HG03196 (cell line): ENCODE measurements around the gene POC5.
"Not testable (repeated sequence)": the region's sequence is repeated elsewhere in the genome, so short reads cannot be mapped to it uniquely, and the experiment has no call there.

Experiments
- ATAC-seq: cut with Tn5 transposase; IDR thresholded peaks from one replicate; pipeline ENCODE4 v1.9.1; 2021; ENCODE audit not compliant: unreplicated experiment

The POC5 gene

DNA sequence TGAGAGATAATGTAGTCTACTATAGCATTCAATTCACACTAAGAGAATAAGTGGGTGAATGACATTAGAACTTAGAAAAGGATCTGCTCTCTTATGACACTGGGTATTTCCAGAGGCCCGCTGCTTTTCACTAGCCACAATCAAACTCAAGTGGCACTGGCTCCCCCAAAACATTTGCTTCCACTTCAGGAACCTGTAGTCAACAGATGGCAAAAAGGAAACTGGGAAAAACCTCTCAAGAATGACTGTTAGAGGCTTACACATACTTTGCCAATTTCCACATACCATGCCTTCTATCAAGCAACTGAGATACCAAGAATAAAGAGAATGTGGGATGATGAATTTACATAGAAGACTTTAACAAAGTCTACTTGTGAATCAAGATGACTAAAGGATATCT, 11.2 kb downstream of the POC5 start:
- ATAC-seq: no peak

DNA sequence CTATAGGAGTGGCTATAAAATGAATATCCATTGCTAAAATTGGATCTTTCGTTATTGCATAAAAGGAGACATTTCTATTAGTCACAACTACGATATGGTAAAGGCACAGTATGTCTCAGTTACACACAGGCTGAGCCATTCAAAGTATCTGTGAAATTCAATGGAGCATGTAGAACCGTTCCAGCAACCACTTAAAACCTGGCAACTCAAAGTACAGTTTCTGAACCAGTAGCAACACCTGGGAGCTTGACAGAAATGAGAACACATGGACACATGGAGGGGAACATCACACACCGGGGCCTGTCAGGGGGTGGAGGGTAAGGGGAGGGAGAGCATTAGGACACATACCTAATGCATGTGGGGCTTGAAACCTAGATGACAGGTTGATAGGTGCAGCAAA, 15.4 kb downstream of the POC5 start:
- ATAC-seq: no peak

DNA sequence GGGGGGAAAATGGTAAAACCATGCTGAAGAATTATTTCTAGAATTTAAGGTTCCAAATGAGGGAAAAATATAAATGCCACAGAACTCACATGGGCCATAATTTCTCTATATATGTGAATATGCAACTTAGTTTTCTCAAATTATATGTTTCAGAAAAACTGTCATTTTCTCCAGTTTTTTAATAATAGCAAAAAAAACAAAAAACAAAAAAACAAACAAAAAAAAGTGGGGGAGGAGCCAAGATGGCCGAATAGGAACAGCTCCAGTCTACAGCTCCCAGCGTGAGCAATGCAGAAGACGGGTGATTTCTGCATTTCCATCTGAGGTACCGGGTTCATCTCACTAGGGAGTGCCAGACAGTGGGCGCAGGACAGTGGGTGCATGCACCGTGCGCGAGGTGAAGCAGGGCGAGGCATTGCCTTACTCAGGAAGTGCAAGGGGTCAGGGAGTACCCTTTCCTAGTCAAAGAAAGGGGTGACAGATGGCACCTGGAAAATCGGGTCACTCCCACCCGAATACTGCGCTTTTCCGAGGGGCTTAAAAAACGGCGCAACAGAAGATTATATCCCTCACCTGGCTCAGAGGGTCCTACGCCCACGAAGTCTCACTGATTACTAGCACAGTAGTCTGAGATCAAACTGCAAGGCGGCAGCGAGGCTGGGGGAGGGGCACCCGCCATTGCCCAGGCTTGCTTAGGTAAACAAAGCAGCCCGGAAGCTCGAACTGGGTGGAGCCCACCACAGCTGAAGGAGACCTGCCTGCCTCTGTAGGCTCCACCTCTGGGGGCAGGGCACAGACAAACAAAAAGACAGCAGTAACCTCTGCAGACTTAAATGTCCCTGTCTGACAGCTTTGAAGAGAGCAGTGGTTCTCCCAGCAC, 21.5 kb downstream of the POC5 start:
- not testable (repeated sequence) for ATAC-seq

DNA sequence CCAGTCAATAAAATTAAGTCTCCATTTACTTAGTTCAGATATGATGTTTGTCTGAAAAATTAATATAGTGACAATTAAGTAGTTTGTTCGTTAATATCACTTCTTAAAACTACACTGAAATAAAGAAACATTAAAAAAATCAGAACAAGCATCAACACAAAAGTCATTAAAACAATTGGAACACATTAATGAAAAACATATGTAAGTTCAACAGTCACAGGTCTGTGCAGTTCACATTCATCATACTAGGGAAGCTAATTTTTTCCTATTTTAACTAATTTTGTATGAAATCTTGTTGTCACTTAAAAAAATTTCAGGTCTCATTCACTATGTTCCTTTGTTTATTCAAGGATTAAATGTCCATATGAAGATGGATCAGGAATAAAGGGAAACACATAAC, 22.5 kb downstream of the POC5 start:
- no peak for ATAC-seq

DNA sequence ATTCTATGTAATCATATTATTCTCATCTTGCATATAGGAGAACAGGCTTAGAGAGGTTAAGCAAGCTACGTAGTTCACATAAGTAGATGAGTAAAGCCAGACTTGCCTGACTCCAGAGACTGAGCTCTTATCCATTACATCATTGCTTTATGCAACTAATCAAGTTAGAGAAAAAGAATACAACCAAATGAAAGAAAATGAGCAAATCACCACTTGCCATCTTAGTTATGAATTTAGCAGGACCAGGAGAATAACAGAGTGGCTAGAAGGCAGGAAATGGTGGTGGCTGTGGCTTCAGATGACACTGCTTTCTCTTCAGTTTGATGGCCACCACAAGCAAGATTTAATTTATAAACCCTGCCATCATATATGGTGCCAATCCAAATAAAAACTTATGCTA, 26.6 kb downstream of the POC5 start:
- ATAC-seq: no peak

DNA sequence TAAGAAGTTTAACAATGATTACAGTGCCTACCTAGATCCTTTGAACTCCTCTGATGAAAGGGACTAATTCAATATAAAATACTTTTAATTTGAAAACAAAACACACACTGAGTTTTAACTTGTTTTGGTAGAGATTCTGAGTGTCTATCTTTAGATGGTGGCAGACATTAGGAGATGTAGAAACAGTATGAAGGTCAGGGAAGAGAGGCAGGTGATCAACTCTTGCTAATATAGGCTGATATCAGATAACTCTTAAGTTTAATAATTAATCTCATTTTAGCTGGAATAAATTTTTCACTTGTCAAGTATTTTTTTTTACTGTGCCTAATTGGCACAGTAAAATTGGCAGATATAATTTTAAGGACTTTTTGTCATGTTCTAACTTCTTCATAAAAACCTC, 30.8 kb downstream of the POC5 start:
- ATAC-seq: no peak

DNA sequence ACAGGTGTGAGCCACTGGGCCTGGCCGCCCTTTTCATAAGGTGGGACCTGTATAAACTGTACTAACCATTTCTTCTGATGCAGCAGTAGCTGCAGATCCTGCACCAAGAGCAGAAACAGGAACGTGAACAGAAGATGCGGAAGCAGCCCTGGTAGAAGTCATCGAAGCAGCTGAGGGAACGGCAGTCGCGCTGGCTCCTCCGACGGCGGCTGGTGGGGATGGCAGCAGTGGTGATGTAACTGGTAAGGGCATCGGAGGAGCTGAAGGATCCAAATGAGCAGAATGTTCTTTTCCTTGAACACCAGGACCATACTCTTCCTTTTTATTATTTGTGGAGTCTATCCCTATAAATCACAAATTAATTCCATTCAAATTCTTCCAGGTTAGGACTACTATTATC, 32.1 kb downstream of the POC5 start:
- no peak for ATAC-seq

DNA sequence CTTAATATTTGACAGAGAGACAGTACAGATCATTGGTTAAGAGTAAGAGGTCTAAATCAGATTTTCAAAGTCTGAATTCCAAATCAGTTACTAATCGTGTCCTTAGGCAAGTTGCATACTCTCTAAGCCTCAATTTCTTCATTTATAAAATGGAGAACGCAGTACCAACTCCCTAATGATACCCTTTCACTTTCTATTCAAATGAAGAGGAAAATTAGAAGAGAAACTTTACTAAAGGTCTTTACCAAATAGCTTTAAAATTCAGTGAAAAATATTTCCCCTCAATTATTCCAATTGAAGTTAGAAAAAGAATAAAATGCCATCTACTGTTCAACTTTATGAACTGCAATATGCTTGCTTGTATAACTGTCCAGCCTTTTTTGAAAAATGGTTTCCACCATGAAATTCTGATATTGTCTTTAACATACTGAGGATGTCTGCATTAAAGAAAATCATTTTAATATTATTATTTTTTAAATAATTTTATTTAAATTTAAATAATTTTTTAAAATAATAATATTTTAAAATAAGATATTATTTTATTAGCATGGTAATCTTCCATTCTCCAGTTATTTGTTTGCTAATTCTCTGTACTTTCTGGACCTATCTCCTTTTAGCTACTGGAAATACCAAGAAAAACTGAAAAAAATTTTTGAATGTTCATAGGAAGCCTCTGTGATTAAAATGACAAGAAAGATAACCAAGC, 36.0 kb downstream of the POC5 start:
- ATAC-seq: no peak

DNA sequence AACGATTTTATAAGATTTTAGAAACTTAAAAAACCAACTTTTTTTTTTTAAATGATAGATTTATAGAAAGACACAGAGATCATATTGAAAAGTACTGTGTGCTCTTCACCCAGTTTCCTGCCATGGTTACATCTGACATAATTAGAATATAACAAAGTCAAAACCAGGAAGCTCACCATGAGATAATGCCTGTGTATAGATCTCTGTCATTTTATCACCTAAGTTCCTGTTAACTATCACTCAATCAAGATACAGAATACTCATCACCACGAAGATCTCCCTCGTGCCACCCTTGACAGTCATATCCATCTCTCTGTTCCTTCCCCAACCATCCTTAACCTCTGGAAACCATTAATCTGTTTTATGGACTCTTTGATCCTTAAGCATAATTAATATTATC, 39.1 kb downstream of the POC5 start:
- ATAC-seq: no peak

DNA sequence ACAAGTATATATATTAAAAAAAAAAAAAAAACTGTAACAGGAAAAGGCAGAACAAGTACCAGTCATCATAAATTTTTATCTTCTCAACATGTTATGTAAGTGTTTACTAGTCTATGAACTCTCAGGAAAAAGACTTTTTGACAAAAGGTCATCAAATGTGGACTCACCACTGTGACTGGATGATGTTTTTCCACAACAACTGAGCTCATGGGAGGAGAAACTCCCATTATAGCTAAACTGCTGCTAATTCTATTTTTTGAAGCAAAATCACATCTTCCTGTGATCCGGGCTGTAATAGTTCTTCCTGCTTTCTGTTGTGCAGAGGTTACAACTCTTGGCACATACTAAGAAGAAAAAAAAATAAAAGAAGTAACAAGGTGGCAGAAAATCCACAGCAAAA, 39.6 kb downstream of the POC5 start:
- ATAC-seq: no peak

DNA sequence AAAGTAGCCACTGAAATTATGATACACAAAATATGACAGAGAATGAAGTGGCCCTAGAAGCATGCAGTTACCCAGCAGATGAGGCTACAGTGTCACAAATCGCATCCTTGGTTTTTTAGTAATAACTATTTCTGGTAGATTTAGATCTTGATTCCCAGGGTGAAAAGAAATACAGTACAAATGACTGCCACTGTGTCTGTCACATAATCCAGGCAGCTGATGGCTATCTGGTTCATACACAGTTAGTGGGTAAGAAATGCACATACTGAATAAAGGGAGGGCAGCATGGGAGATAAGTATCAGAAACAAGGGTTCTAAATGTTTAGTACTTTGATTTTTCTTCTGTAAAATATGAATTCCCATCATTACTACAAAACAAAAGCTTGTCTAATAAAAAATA, 41.5 kb downstream of the POC5 start:
- no peak for ATAC-seq

DNA sequence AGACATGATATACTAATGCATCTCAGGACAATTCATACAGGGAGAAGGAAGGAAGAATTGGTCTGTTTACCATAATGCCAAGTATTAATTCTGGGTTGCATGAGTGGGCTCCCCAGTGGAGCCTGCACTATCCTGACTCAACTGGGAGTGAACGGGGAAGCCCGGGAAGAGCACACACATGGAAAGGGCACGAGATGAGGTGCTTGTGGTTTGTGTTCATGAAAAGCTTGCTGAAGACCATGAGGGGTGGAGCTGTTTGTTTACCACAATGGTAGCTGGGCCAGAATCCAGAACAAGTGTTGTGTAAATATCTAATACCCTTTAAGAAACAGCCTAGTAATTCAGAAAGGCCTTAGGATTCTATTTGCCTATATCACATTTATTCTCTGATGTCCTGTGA, 44.6 kb downstream of the POC5 start:
- ATAC-seq: no peak

DNA sequence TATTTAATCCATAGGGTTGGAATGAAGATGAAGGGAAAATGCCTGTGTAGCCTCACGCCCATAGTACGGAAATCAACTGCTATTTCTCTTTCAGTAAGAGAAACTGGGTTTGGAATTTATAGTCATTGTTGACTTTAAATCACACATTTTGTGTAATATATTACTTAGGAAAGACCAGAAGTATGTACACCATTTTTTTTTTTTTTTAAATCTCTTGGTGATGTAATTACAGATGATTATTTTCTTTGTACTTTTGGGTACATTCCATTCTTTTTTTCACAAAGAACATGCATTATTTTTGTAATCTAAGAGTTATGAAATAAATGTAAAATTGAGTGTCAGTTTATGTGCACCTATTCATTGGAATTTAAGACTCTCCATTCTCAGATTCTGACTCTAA, 45.7 kb downstream of the POC5 start:
- no peak for ATAC-seq

DNA sequence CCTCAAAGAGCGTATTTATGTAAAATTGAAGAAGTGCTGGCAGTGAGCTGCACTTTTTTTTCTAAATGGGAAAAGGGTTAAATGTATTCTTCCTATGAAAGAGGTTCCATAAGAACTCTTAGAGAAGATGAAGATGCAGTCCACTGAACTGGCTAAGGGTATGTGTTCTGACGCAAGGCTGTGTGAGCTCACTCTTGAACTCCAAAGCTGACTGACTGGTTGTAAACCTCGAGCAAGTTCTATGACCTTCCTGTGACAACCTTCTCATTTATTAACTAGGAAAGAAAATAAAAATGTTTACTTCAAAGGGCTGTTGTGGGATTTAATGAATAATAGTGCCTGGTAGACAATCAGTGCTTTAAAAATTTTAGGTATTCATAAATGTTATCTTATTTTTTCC, 46.7 kb downstream of the POC5 start:
- ATAC-seq: no peak

DNA sequence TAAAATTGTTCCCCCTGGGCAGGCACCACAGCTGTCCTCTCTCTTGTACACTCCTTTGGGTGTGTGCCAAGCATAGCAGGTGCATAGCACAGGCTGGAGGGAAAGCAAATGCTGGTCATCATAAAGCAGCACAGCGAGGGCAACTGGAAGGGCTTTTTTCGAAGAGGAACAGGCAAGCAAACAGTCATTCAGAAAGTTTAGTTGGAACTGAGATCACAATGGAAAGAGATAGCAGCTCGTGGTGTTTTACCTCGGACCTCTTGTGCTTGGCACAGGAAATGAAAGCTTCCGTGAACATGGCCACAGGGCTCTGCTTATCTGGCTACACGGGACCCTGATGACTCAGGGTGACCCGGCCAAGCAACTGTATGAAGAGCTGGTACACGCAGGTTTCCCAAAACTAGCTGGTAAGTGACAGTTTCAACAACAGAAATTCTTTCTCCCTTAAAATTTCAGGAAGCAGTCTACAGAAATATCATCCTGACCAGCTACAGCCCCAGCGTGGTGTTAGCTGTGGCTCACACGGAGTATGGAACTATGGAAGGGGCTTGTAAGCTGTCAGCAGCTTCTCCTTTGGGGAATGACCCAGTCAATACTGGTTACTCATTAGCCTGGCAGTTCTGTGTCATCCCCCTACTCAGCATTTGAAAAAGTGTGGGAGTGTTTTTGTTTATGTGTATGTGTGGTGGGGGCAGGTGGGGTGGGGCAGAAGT, 48.1 kb downstream of the POC5 start:
- peak; percentile 93 for ATAC-seq

DNA sequence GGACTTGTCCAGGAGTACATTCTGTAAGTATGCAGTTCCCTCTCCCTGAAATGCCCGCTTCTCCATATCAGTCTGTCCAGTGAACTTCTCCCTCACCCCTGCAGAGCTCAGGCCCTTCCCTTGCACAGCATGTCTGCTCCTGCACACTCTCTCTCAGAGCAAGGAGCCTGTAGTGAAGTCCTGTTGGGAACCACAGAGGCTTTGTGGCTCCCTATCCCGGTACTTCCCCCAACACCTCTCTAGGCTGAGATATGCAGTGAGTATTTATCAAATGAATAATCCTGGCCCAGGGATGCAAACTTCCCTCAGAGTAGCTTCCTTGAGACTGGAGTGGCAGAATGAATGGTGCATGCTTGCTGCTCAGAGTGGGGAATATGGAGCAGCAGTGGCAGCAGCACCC, 48.8 kb downstream of the POC5 start:
- ATAC-seq: no peak

DNA sequence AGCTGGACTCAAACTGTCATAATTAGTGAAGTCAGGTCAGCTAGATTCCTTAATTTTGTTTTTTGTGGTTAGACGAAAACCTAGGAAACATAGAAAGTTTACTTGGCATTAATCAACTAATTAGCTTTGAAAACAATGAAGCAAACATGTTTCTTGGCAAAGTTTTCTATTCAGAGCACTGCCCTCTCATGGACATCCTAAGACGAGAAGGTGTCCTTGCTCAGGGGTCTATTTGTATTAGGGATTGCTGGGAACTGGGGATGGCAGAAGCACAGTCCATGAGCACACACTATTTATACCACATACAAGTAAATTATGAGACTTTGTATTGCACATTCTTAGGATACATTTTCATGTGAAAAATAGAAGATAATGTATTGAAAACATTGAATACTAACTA, 49.7 kb downstream of the POC5 start:
- no peak for ATAC-seq

DNA sequence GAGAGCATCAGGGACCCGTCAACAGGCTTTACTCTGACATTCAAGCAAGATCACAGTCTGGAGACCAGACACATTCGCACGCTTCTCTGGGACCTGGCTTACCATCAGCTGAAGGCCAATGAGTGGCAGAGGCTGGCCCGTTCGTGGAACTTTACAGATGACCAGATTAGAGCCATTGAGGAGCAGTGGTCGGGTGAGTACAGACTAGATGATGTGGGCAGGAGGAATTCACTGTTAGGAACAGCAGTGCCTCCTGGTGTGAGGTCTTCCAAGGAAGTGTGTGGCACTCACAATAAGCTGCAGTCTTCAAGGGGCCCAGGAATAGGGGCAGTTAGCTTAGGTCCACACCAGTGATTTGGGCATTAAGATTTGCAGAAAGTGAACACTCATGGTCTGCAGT, 50.4 kb downstream of the POC5 start:
- ATAC-seq: no peak

DNA sequence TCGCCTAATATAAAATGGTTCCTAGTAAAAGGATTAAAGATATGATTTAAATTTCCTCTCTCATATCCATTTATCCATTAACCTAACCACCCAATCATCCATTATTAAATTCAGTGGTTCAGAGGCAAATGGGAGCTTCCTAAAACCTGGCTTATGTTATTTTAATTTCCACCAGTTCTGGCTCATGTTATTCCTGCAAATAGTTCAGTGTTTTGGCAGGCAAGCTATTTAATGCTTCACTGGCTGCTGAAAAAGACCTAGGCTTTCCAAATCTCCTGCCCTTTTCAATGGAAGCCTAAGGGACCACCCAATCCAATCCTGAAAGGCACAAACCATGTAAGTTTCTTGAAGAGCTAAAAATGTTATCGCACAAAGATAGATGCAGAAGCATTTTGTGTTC, 52.3 kb downstream of the POC5 start:
- ATAC-seq: no peak

DNA sequence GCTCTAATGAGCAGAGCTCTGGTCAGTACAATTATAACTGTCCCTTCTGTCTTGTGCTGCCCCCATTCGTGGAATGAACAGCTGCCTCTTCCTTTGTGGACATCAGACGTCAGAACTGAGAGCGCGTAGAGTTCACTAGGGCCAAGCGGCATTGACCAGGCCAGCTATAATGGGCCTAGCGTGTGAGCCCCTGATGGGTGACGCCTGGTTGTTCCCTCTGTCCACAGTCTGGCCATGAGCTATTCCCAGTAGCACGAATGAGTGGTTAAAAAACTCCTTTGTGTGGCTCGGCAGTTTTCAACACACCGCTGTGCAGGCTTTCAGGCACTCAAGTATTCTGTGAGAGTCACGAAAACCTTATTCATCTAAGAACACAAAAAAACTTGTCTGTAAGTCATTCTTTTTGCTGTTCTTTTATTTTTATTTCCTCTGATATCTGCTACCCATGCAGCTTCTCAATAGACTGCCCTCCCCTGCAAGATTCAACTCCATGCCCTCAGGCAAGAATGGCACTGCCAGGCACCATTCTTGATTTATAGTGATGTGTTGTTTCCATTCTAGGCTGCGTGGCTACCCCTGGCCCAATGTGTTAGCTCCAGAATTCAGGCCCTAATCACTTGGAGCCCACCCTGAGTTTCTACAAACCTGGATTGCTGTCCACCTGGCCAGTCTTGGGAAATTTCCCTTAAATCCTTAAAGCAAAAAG, 53.5 kb downstream of the POC5 start:
- ATAC-seq: no peak

DNA sequence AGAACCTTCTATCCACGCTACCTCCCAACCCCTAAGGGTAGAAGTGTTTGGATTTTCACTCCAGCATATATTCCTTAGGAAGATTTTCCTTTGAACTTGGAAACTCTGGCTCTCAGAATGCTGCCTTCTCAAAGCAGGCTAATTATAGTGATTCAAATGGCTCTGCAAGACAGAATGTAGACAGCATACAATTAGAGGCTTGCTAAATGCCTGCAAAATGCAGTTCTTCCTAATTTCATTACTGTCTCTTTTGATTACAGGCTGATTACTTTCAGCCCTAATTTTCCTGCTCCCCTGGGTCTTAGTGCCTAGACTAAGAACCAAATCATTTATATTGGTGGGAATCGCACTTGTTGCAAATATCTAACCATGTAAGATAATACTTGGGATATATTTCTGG, 55.2 kb downstream of the POC5 start:
- ATAC-seq: no peak
